HG02571 (cell line): ENCODE data around the gene VCAM1.
"Not testable (repeated sequence)": the region's sequence is repeated elsewhere in the genome, so short reads cannot be mapped to it uniquely, and the experiment has no call there.

Experiments
- ATAC-seq: cut with Tn5 transposase; IDR thresholded peaks from one replicate; pipeline ENCODE4 v1.9.1; 2021; ENCODE audit warnings: mild to moderate bottlenecking, moderate library complexity; ENCODE audit not compliant: unreplicated experiment

The VCAM1 gene

DNA sequence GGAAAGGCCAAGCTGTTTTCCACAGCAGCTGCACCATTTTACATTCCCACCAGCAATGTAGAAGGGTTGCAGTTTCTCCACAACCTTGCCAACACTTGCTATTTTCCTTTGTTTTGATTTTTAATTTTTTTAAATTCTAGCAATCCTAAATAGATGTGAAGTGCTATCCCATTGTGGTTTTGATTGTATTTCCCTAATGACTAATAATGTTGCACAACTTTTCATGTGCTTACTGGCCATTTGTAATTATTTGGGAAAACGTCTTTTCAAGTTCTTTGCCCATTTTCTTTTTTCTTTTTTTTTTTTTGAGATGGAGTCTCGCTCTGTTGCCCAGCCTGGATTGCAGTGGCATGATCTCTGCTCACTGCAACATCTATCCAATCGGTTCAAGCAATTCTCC, 53.9 kb downstream of the VCAM1 start:
- no peak for ATAC-seq

- ATAC-seq, result no peak
These were observed 54.8 kb downstream of the VCAM1 start for GRCh38 chr1:100774370-100774769.

DNA sequence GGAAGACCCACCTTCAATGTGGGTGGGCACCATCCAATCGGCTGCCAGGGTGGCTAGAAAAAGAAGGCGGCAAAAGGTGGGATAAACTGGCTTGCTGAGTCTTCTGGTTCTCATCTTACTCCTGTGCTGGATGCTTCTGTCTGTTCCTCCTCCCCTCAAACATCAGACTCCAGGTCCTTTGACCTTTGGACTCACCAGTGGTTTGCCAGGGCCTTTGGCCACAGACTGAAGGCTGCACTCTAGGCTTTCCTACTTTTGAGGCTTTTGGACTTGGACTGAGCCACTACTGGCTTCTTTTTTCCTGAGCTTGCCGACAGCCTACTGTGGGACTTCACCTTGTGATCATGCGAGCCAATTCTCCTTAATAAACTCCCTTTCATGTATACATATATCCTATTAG, 55.9 kb downstream of the VCAM1 start:
- no peak for ATAC-seq

- no peak for ATAC-seq
These were observed 59.2 kb downstream of the VCAM1 start for GRCh38 chr1:100778748-100779147.

GRCh38 chr1:100780814-100781213, 61.3 kb downstream of the VCAM1 start:
- ATAC-seq, result no peak

GRCh38 chr1:100781728-100782127, 62.2 kb downstream of the VCAM1 start:
- ATAC-seq, result not testable (repeated sequence)

GRCh38 chr1:100782473-100783039, 63.0 kb downstream of the VCAM1 start:
- ATAC-seq, result no peak

DNA sequence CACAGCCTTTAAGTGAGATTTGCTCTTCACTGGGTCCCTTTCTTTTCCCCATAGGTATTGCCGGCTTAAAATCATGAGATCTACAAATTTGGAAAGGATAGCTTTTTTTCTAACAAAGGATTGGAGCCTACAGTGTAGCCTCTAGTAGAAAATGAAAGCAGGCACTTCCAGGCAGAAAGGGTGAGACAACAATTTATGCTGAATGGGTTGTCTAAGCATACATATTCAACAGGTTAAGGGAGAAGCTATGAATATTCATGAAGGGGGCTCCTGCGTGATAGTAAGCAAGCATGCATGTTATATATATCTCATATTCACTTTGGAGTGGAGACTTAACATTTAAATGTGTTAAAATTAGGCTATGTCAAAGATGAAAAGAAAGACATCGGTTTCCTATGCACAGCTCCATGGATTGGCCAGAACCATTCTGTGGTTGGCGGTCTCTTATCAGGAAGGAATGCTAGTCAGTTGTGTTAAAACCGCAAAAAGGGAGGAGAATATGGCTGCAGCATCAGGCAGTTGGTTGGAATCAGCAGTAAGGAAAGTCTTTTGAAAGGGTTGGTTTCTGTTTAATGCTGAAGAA, 66.0 kb downstream of the VCAM1 start:
- no peak for ATAC-seq

DNA sequence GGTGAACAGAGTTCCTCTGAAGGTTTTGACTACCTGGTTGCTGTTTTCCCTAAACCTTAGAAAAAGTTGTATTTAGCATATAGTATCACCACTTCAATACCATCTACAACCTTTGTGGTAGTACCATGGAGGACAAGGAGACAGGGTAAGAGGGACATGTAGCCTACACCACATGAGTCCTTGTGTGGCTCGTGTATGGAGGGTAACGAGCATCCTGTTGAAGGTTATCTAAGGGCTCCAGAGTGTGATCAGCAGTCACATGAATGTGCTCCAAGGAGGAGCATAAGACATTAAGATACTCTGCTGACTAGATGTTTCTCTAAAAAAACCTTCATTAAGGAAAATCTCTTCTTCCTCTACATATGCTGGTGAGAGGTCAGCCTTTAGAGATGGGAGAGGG, 67.3 kb downstream of the VCAM1 start:
- ATAC-seq, result no peak
